NCI-H187 (cell line): ENCODE data around the gene PLEKHA8.

ENCODE experiments used
- DNase-seq, 2 experiments: peaks; one replicate each; lab custom pipeline; 2025; lab: John Stamatoyannopoulos, UW

Gene PLEKHA8

DNA sequence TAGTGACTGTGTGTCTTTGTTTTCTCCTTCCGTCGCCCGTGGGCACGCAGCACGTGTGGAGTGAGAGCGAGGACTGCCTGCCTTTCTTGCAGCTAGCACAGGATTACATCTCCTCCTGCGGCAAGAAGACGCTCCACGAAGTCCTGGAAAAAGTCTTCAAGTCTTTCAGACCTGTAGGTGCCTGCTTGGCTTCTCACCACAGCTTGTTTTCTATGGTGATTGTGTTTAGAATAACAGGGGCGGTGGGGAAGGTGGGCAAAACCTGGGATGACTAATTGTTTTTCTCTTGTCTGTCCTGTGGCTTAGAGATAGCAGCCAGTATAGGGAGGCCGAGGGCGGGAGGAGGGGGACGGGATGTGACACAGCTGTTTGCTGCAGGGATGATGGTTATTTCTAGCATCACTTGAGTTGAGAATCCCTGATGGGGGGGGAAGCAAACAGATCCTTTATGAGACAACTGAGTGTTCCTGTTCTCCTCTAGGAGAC lies 118.0 kb downstream of the PLEKHA8 start:
- DNase-seq, result peak; percentile 61 to 80

DNA sequence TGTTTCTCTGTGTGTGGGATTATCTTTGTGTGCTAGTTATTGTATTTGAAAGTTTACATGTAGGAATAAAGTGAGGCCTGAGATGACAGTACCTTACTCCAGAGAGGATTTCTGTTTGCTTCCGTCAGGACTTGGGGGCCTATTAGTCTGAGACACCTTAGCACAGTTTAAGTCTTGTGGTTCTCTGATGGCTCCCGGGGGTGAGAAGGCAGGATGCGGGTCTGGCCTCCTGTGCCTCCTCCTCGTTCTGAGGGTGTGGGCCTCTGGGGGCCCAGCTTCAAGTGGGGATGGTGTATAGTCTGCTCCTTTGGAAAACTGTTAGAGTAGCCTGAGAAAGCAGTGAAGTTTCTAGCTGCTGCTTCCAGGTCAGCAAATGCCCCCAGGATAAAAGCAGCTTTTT lies 119.0 kb downstream of the PLEKHA8 start:
- DNase-seq, result no peak

- DNase-seq, result no peak
Observed at GRCh38 chr7:30147785-30148184, 119.6 kb downstream of the PLEKHA8 start.

DNA sequence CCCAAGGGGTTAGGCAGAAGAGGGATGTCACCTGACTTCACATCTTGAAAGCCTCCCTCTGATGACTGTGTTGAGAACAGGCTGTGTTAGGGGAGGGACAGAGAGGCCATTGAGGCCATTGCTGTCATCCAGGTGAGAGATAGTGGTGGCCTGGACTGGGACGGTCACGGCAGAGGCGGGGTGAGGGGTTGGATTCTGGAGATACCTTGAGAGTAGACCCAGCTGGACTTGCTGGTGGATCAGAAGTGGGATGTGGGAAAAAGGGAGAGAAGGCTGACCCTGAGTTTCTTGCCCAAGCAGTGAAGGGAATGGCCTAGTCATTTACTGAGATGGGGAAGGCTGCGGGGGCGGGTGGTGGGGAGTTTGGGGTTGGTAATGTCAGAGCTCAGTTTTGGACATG lies 120.2 kb downstream of the PLEKHA8 start:
- no peak for DNase-seq

GRCh38 chr7:30148951-30149459 lies 120.8 kb downstream of the PLEKHA8 start:
- no peak for DNase-seq

DNA sequence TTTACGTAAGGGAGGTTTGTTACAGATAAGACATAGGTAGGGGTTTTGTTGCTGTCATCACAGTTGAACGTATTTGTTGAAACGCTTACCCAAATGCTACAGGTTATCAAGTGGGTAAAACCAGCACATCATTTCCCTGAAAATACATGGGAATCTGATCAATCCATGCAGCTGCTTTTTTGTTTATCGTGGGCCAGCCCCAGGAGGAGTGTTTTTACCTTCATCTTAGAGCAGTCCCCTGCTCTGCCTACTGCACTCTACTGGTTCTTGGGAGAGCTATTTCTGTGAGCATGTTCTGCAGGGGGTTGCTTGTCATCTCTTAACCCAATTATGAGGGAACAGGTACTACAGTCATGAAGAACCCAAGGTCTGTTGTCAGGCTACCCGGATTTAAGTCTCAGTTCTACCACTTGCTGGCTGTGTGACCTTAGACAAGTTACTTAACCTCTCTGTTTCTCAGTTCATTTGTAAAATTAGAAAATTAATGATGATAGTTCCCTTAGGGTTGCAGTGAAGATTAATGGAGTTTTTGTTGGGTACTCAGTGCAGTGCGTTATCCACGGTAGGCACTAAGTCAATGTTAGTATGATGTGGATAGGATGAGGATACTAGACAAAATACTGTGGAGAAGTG lies 121.5 kb downstream of the PLEKHA8 start:
- no peak for DNase-seq

GRCh38 chr7:30150711-30151110 lies 122.5 kb downstream of the PLEKHA8 start:
- no peak for DNase-seq

DNA sequence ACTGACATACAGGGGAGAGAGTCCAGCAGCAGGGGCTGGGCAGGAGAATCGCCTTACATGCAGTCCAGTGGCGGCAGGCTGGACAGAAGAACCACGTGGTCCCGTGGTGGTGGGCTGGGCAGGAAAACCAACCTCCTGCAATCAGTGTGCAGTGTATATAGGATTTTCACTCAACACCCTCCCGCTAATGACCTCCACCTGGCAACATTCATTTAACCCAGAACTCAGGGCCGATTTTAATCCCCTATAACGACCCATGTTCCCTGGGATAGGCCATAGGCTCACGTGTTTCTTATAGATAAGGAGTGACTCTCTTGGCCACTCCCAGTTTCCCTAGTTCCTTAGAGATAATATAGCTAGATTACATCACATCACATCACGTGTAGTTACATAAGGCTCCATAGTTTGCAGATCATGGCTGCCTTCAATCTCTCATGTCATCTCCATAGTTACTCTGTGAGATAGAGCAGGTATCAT lies 125.9 kb downstream of the PLEKHA8 start:
- DNase-seq, result no peak

GRCh38 chr7:30155481-30155880 lies 127.3 kb downstream of the PLEKHA8 start:
- DNase-seq, result no peak

DNA sequence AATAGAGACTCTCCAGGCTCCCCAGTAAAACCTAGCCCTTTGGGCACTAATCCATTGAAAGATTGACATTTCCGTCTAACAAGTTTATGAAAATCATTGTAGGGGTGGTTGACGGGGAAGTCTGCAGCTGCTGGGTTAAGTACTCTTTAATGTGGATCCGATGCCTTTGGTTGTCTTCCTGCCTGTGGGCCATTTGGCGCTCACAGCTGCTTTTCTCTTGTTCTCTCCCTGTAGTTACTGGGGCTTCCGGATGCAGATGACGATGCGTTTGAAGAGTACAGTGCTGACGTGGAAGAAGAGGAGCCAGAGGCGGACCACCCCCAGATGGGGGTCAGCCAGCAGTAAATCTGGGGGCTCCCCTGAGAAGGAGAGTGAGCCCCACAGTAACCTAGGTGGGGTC lies 129.0 kb downstream of the PLEKHA8 start:
- no peak for DNase-seq

DNA sequence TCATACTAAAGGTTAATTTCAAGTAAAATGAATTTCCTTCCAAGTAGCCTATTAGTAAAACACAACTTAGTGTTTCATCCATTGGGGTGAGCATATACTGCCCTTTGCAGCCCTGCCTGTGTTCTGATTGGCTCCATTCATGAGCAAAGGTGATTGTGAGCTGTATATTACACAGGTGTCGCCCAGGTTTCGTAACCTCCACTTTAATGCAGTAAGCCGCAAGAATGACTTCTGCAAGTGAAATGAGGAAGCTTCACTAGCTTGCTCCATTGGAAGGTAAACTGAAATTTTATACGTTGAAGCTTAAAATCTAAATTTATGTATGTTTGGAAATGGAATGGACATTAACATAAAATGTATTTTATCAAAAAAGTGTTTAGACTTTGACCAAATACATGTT lies 131.0 kb downstream of the PLEKHA8 start:
- DNase-seq, result no peak

DNA sequence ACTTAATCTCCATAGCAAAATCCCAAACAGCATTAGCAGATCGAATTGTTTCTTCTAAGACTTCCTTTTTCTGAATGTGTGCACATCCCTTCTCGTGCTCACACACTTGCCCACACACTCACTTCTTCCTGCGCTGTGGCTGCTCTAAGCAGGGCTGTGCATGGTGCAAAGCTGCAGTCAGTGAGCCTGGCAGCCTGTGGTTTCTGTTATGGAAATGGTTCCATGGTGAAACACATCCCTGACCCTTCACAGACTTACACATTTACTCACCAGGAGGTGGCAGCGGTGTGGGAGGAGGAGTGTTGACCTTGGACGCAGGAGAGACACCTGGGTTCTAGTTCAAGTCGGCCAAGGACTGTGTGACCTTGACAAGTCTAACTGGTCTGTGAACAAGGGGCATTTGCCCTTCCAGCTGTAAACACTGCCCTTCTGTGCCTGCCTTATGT lies 131.5 kb downstream of the PLEKHA8 start:
- no peak for DNase-seq

DNA sequence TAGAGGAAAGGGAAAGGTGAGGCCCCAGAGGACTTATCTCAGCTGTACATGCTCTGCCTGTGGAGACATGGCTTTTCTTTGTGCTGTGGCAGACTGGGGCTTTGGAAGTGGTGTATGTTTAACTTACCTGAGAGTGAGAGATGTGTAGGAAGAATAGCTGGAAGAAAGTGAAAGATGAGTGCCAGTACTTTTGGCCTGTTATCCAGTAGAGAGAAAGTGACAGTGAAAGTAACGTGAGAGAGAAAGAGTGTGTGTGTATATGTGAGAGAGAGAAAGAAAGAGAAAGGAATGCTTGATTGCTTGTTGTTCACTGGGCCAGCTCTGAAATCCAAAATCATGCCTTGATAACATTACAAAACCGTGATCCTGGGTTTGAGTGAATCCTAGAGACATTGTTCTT lies 132.1 kb downstream of the PLEKHA8 start:
- no peak for DNase-seq

DNA sequence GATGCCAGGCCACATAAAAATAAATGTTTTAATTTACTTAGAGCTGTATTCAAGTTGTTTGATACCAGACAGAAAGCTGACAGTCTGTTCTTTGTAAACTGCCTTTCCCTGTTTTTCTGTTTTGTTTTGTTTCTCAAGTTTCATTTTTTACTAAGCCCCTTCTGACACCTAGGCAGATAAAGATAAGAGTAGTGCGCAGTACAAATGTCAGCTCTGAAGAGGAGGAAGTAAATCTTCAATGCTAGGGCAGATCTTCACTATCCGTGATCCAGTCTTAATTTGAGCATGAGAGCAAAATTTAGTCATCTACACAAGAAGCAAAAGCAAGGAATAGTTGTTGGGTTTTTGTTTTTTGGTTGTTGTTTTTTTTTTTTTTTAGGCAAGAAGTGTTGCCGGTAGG lies 133.9 kb downstream of the PLEKHA8 start:
- no peak for DNase-seq

DNA sequence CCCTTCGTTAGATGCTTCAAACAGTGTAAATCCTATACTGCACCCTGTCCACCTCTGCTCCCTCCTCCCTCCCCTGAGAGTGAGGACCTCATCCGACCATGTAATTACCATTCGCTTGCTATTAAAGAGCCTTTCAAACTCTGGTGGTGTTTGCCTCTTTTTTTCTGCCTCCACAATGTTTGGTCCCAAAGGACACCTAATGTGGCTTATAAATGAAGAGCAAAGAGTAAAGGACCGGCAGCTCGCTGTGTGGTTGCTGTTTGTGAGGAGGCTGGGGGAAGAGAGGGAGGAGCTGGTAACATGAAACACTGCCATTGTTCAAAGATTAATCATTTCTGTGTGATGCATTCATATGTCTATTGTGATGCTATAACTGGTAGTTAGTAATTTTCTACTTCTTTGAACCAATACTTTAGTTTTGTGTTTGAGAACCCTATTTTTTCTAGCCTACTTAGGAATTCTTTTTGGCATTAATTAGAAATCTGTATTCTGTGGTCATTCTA lies 134.5 kb downstream of the PLEKHA8 start:
- DNase-seq, result peak; percentile 68 to 86

- peak in 1 of 2 experiments; percentile 67 for DNase-seq
Observed at GRCh38 chr7:30163231-30163894, 135.2 kb downstream of the PLEKHA8 start.

DNA sequence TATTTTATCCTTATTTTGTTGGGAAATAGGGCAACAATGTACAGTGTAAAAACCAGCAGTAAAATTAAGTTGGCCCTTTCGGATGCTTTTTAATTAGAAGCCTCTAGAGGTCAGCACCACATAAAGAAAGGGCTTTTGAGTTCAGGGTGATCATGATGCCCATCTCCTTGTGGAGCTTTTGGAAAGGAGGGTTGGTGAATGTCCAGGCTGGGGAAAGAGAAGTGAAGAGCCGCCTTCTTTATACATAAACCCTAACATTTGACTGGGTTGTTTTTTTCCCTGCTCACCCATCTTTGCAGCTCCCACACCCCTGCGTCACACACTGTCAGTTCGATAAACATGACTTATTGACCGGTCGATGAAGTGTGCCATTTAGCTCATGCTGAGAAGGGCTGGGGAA lies 136.4 kb downstream of the PLEKHA8 start:
- DNase-seq, result no peak

- DNase-seq, result no peak
Observed at GRCh38 chr7:30165590-30165989, 137.4 kb downstream of the PLEKHA8 start.

DNA sequence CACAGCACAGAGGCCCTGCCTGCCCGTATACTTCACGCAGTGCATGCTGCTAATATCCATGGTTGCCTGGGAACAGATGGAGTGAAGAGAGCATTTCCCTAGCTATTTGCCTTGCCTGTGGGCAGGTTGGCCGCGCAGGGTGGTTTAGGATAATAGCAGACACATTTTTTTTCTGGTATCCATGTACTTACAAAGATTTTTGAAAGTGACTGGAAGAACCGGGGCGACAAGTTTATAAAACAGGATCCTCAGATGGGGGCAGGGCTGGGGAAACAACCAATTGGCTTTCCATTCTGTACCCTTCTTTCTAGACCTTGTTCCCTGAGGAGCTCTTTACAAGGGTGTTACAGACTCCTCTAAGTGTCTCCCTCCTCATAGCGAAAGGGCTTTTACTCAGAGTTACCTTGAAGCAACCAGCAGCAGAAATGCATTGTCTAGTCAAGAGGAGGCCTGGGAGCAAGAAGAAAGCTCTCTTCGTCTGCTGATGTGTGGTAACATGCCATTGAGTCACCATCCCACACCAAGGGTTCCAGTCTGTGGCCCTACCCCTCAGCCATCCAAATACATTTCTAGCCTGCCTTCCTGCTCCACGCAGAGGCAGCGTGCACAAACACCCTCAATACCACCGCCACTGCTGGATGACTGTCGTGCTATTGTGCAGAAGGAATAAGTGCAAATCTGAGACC lies 138.1 kb downstream of the PLEKHA8 start:
- peak; percentile 23 to 29 for DNase-seq

- DNase-seq, result no peak
Observed at GRCh38 chr7:30166841-30167235, 138.6 kb downstream of the PLEKHA8 start.

DNA sequence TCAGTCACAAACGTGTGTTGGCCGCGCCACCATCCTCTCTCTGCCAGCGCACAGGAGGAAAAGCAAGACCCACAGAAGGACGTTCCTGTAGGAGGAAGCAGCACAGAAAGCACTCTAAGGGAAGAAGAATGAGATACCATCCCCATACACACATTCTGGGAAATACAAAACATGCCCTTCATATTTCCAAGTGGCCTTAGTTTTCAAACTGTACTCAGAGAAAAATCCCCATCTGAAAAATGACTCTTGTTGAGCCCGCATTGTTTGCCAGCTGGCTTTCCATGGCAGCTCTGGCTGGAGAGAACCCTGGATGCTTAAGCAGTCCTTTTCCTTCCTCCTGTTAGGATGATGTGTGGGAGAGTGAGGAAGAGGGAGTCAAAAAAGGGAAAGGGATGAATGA lies 139.7 kb downstream of the PLEKHA8 start:
- no peak for DNase-seq

DNA sequence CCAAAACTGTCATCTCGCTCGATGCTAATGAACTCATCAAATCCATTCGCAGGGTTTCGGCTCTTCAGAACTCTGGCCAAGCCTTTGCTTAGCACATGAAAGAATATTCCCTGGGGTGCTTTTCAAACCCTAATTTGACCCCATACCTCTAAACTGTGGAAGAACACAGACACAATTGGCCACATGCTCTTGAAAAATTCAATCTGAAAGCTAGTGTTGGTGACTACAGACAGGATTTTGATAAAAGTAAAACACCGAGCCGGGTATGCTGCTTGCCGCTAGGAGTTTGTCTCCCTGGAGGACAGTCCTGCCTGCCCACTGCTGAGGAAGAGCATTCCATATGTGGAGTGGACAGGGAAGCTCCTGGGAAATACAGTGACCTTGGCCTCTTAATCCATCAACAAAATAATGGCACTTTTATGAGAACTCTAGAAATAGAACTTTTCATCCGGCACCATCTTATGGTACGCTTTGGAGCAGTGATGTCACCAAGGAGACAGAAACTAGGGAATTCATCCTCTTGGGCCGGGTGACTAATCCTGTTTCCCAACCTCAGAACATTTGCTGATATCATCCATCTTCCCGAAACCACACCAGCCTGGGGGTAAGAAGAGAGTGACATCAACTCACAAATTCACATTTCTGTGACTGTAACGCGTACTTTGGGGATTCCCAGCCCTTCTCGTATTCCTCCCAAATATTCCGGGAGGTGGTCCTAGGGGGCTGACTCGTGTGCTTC lies 140.8 kb downstream of the PLEKHA8 start:
- DNase-seq, result no peak
